B cell (primary cell): ENCODE results near the gene DGUOK. TPM values are rescaled to one million over a fixed set of nuclear protein-coding genes. Genes with fewer than 3 reads are reported as not detected.

Source experiments
- ATAC-seq: fragments of 200-7000 bp; cut with Tn5 transposase; one replicate; pipeline ENCODE4 v1.10.0; 2021; ENCODE audit warnings: low read depth, mild to moderate bottlenecking, moderate number of reproducible peaks, moderate library complexity
- CTCF ChIA-PET: fragments of 350-600 bp; sonication (Branson Sonifier 250); formaldehyde crosslinking; loops from one replicate; lab custom pipeline; 2021; ENCODE audit warnings: antibody characterized with exemption, inconsistent platforms; lab: Charles Lee
- POLR2A ChIA-PET: fragments of 350-600 bp; sonication (Branson Sonifier 250); formaldehyde crosslinking; loops from one replicate; lab custom pipeline; 2021; ENCODE audit warnings: antibody characterized with exemption; lab: Charles Lee
- DNase-seq: peaks from one replicate; pipeline ENCODE4 v3.0.0; 2013
- H2AFZ ChIP-seq: 2 replicates; pipeline ENCODE4 v1.6.1; 2012; ENCODE audit warnings: mild to moderate bottlenecking, low read depth, low read length; ENCODE audit not compliant: insufficient read depth, poor library complexity, severe bottlenecking
- H3K27ac ChIP-seq, 2 donors: 1 replicate in 1 of 2; 2 replicates in 1 of 2; pipeline ENCODE4 v1.5.1; 2012 to 2013; ENCODE audit warnings: low read length in 2 of 2, mild to moderate bottlenecking in 2 of 2, moderate library complexity in 1 of 2
- H3K27me3 ChIP-seq, 4 experiments: fragments of 200-600 bp in 1 of 4; sonication (generic) in 1 of 4; replicated peaks in 1 of 4; 1 replicate in 2 of 4; 2 replicates in 2 of 4; pipeline versions ENCODE4 v1.6.1 to v1.7.0; 2013 to 2016; ENCODE audit warnings: low read length in 3 of 4, mild to moderate bottlenecking in 2 of 4, mixed read lengths in 1 of 4, moderate library complexity in 1 of 4; ENCODE audit not compliant: insufficient read depth in 4 of 4, control insufficient read depth in 3 of 4; ENCODE audit errors: control extremely low read depth in 1 of 4
- H3K36me3 ChIP-seq, 2 experiments: replicated peaks in 1 of 2; 1 replicate in 1 of 2; 2 replicates in 1 of 2; pipeline versions ENCODE4 v1.6.1 to v1.7.1; 2013; ENCODE audit warnings: low read length in 1 of 2; ENCODE audit not compliant: insufficient read depth in 2 of 2, control insufficient read depth in 1 of 2; ENCODE audit errors: control extremely low read depth in 1 of 2, extremely low read depth in 1 of 2
- H3K4me1 ChIP-seq, 2 donors: fragments of 200-600 bp in 1 of 2; sonication (generic) in 1 of 2; 1 replicate in 1 of 2; 2 replicates in 1 of 2; pipeline versions ENCODE4 v1.5.1 to v1.6.1; 2013 to 2017; ENCODE audit warnings: low read length in 2 of 2; ENCODE audit not compliant: control insufficient read depth in 2 of 2, insufficient read depth in 2 of 2
- H3K4me2 ChIP-seq: replicated peaks from 2 replicates; pipeline ENCODE3; 2012; ENCODE audit warnings: mild to moderate bottlenecking, low read depth, low read length; ENCODE audit not compliant: poor library complexity, severe bottlenecking
- H3K4me3 ChIP-seq, 5 experiments: fragments of 200-600 bp in 1 of 5; sonication (generic) in 1 of 5; 1 replicate in 3 of 5; 2 replicates in 2 of 5; pipeline versions ENCODE4 v1.5.1 to v1.7.0; 2011 to 2016; ENCODE audit warnings: low read length in 4 of 5, mild to moderate bottlenecking in 4 of 5, low read depth in 2 of 5, control low read depth in 1 of 5, moderate library complexity in 1 of 5; ENCODE audit not compliant: insufficient read depth in 1 of 5; ENCODE audit errors: control extremely low read depth in 1 of 5, extremely low read depth in 1 of 5
- H3K79me2 ChIP-seq: fragments of 200-600 bp; sonication (generic); one replicate; pipeline ENCODE4 v1.6.0; 2016; ENCODE audit warnings: low read length; ENCODE audit not compliant: control insufficient read depth, insufficient read depth
- H3K9ac ChIP-seq: fragments of 200-600 bp; sonication (generic); 2 replicates; pipeline ENCODE4 v1.6.1; 2017; ENCODE audit warnings: mild to moderate bottlenecking, low read length, moderate library complexity
- H3K9me3 ChIP-seq, 3 donors: one replicate each; pipeline versions ENCODE4 v1.6.1 to v1.7.1; 2013; ENCODE audit warnings: low read length in 2 of 3; ENCODE audit not compliant: control insufficient read depth in 2 of 3, insufficient read depth in 1 of 3; ENCODE audit errors: control extremely low read depth in 1 of 3
- H4K20me1 ChIP-seq: 2 replicates; pipeline ENCODE4 v1.6.0; 2012; ENCODE audit warnings: mild to moderate bottlenecking, low read length; ENCODE audit not compliant: insufficient read depth, control insufficient read depth, poor library complexity, severe bottlenecking
- H3K27ac Mint-ChIP-seq: one replicate; pipeline ENCODE4 v1.8.0; 2021; ENCODE audit warnings: mixed read lengths
- H3K27me3 Mint-ChIP-seq: one replicate; pipeline ENCODE4 v1.8.0; 2021; ENCODE audit warnings: mixed read lengths
- H3K4me1 Mint-ChIP-seq: one replicate; pipeline ENCODE4 v1.8.0; 2021; ENCODE audit warnings: mixed read lengths
- H3K4me3 Mint-ChIP-seq: one replicate; pipeline ENCODE4 v1.8.0; 2021; ENCODE audit warnings: mixed read lengths
- H3K9me3 Mint-ChIP-seq: one replicate; pipeline ENCODE4 v1.8.0; 2022; ENCODE audit warnings: mixed read lengths; ENCODE audit not compliant: insufficient read depth
- CTCF ChIP-seq: fragments of 200-600 bp; IDR thresholded peaks from one replicate; pipeline ENCODE4 v1.8.0; 2022; ENCODE audit warnings: antibody characterized with exemption, mild to moderate bottlenecking
- EZH2 ChIP-seq: IDR thresholded peaks from 2 replicates; pipeline ENCODE4 v1.6.1; 2012; ENCODE audit warnings: borderline replicate concordance, low read depth, mild to moderate bottlenecking, moderate library complexity, low read length; ENCODE audit not compliant: insufficient read depth, poor library complexity, severe bottlenecking
- WGBS: methylation state at CpG from one replicate; pipeline ENCODE4 v1.1.5; 2013; ENCODE audit warnings: missing lambda C conversion rate; ENCODE audit not compliant: insufficient coverage; 5-methylcytosine and 5-hydroxymethylcytosine counted together
- intact Hi-C: fragments of 100-400 bp; cut with micrococcal nuclease; formaldehyde crosslinking; loops from one replicate; pipeline ENCODE4 v1.10.0; 2022
- polyA plus RNA-seq: library from polyadenylated mRNA; depleted of rRNA; stranded (reverse); fragments of >200 nt; gene quantifications from 2 replicates; pipeline ENCODE4 v1.2.3, GENCODE V29; 2012
- total RNA-seq, 2 donors: library from RNA; stranded (reverse); fragments of 120-200 nt in 1 of 2; gene quantifications; 1 replicate in 1 of 2; 2 replicates in 1 of 2; pipeline versions ENCODE4 v1.2.3 to v1.2.4, GENCODE V29; 2013 to 2022

Gene DGUOK
- total and polyA plus RNA-seq, 2 donors (not counting 1 experiment from before 2014, with no cell fraction given), result 61.7 to 81.5 TPM

- Histone ChIP-seq H4K20me1 (no peaks in the 10 kb centered on the region), H3K27me3 (no peaks in the 10 kb centered on the region), H2AFZ (no peak overlapping the region), H3K4me2 (no peak overlapping the region), H3K4me1 (no peaks in the 10 kb centered on the region), H3K9me3 (no peaks in the 10 kb centered on the region), H3K36me3 (no peaks in the 10 kb centered on the region), H3K27ac (no peak overlapping the region), H3K79me2 (no peaks in the 10 kb centered on the region), H3K4me3 (no peak overlapping the region), H3K9ac (no peak overlapping the region)
- TF ChIP-seq CTCF, result no peak
- TF ChIP-seq EZH2, result no peak
- H3K4me1 Mint-ChIP-seq, result no peaks in the 10 kb centered on the region
- WGBS, result 93% methylated on average over 8 of the region's 8 CpGs
- ChIA-PET POLR2A (no interaction called here), CTCF (interaction anchor here (0.6 kb wide), 1 partner anchor 492 kb away, joined by 3 read pairs; no protein-coding TSS in a partner anchor)
- DNase-seq (no peak), ATAC-seq (no peak)
- intact Hi-C loops, result no loop called here
- no peaks in the 10 kb centered on the region for H3K27me3 Mint-ChIP-seq
- no peaks in the 10 kb centered on the region for H3K9me3 Mint-ChIP-seq
- no peak overlapping the region for H3K27ac Mint-ChIP-seq
- no peak overlapping the region for H3K4me3 Mint-ChIP-seq
Observed at GRCh38 chr2:73913414-73914054, 13.1 kb upstream of the DGUOK start.

- Histone ChIP-seq H3K79me2 (no peaks in the 10 kb centered on the region), H3K9ac (no peak overlapping the region), H3K27ac (no peak overlapping the region), H3K4me1 (no peaks in the 10 kb centered on the region), H3K27me3 (no peaks in the 10 kb centered on the region), H3K4me3 (no peak overlapping the region), H4K20me1 (no peaks in the 10 kb centered on the region), H3K9me3 (no peaks in the 10 kb centered on the region), H2AFZ (no peak overlapping the region), H3K36me3 (no peaks in the 10 kb centered on the region), H3K4me2 (no peak overlapping the region)
- Mint-ChIP-seq H3K4me3 (no peak overlapping the region), H3K27ac (no peak overlapping the region), H3K4me1 (no peaks in the 10 kb centered on the region), H3K9me3 (no peaks in the 10 kb centered on the region), H3K27me3 (no peaks in the 10 kb centered on the region)
- ChIA-PET CTCF (no interaction called here), POLR2A (no interaction called here)
- WGBS, result no CpG with 5 or more reads among the region's 4 CpGs
- DNase-seq (no peak), ATAC-seq (no peak)
- intact Hi-C loops, result no loop called here
- TF ChIP-seq EZH2 (no peak), CTCF (no peak)
Observed at GRCh38 chr2:73914667-73915066, 12.0 kb upstream of the DGUOK start.
